HG02885 (cell line): ENCODE measurements around the gene CLASP2.
"Not testable (repeated sequence)": the region's sequence is repeated elsewhere in the genome, so short reads cannot be mapped to it uniquely, and the experiment has no call there.

ENCODE experiments used
- ATAC-seq: cut with Tn5 transposase; IDR thresholded peaks from one replicate; pipeline ENCODE4 v1.9.1; 2021; ENCODE audit warnings: mild to moderate bottlenecking; ENCODE audit not compliant: unreplicated experiment, poor library complexity

The CLASP2 gene

DNA sequence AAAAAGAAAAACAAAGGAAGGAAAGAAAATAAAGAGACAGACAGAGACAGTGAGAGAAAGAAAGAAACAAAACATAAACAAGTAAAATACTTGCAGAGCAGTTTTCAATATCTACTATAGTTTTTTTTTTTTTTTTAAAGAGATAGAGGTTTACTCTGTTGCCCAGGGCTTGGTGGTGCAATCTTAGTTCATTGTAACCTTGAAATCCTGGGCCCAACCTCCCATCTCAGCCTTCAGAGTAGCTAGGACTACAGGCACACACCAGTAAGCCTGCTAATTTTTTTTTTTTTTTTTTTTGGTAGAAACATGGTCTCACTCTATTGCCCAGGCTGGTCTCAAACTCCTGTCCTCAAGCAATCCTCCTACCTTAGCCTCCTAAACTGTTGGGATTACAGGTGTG, 23.1 kb downstream of the CLASP2 start:
- ATAC-seq, result no peak

DNA sequence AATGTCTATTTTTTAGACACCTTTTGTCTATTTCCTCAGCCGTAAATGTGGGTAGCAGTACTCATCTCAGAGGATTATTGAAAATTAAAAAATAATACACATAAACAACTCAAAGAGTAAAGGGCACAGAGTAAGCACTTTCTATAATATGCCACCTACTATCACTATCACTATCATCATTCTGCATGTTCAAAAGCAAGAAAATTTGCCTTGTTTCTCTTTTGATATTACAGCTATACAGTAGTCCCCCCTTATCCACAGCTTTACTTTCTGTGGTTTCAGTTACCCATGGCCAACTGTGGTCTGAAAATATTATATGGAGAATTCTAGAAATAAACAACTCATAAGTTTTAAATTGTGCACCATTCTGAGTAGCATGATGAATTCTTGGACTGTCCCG, 27.7 kb downstream of the CLASP2 start:
- no peak for ATAC-seq

GRCh38 chr3:33687406-33688010, 30.5 kb downstream of the CLASP2 start:
- ATAC-seq, result no peak

DNA sequence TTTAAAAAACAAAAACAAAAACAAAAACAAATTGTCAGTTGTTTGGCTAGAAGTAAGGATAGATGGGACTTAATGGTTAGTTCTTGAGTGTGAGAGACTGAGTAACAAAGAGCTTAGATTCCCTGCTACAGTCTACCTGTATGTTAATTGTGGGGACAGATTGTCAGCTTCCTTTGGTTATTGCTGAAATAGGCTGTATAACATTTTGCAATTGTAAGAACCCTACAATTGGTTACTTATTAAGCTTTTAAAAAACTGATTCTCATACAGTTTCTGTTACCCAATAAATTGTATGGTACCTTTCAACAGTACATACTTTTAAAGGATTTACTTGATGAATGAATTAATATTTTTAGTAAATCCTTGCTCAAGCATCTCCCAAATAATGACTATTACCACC, 35.3 kb downstream of the CLASP2 start:
- ATAC-seq, result no peak

- ATAC-seq, result no peak
Measured at GRCh38 chr3:33681667-33682066, 36.4 kb downstream of the CLASP2 start.

DNA sequence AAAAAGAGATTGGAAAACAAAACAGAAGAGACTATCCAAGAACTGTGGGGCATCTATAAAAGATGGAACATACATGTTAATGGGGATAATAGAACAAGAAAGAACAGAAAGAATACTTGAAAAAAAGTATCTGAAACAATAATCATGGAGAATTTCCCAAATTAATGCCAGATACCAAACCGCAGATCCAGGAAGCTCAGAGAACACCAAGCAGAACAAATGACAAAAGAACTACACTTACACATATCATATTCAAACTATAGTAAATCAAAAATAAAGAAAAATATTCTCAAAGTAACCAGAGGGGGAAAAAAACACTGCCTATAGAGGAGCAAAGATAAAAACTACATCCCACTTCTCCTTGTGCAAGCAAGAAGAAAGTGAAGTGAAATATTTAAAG, 40.0 kb downstream of the CLASP2 start:
- ATAC-seq, result no peak

- ATAC-seq, result not testable (repeated sequence)
Measured at GRCh38 chr3:33673436-33673835, 44.6 kb downstream of the CLASP2 start.

GRCh38 chr3:33668618-33669017, 49.4 kb downstream of the CLASP2 start:
- ATAC-seq, result no peak

DNA sequence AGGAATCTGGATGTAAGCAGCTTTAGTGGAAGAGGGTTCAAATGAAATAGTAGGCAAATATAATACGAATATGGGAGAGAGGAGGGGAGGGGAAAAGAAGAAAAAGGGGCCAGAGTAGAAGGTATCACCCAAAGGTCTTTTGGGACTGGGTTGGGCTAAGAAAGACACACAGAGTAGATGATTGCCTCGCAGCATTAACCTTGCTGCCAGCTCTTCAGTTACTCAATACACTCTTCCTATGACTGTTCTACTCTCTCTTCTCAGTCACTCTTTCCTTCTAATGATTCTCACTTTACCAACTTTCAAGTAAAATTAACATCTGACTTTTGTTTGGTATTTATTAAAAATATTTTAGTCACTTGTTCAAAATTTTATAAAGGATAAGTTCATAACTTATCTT, 52.8 kb downstream of the CLASP2 start:
- ATAC-seq, result no peak

GRCh38 chr3:33664195-33664594, 53.9 kb downstream of the CLASP2 start:
- no peak for ATAC-seq

DNA sequence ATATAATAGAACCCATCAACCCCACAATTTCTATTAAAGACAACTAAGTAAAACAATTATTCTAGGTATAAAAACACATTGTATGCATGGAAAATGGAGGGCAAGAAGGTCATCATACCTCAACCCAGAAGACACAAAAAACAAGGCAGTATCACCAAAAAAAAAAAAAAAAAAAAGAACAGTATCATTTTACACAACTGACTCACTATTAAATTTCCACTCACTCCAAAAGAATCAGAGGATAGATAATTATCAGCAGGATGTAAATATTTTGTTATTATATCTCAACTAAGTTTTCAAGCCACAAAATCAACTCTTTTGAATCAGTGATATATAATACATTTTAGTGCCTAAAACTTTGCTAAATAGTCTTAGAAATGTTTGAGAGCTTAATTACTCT, 55.0 kb downstream of the CLASP2 start:
- no peak for ATAC-seq

- ATAC-seq, result no peak
Measured at GRCh38 chr3:33659856-33660434, 58.1 kb downstream of the CLASP2 start.

GRCh38 chr3:33658991-33659848, 58.8 kb downstream of the CLASP2 start:
- peak; percentile 84 for ATAC-seq

DNA sequence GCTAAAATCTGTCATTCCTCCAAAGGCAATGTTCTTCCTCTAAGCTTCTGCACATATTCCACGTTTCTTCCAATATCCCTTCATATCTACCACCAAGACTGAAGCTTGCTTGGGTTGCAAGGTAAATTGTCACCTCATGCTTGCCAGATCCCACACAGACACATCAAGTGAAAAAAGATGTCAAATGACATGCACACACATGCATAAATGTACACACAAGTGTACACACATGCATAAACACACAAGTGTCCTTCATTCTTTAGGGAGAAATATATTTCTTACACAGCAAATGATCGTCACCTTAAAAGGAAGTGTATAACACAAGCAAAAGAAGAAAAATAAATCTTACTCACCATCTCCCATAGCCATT, 59.4 kb downstream of the CLASP2 start:
- peak; percentile 15 for ATAC-seq

DNA sequence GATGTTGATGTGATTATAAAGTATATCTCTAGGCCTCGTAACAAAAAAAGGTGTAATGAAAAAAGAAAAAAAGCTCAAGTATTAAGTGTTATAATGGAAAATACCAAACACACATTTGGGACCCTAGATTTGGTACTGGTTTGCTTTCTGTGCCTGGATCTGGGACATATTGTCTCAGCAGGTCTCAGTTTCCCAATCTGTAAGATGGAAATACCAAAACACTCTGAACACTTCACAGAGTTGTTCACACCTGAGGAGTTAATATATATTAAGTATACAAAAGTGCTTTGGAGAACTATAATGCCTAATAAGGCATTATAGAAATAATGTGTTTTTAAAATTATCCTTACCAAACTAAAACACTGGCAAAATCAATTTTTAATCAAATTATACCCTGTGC, 60.0 kb downstream of the CLASP2 start:
- ATAC-seq, result no peak

GRCh38 chr3:33652736-33653135, 65.3 kb downstream of the CLASP2 start:
- no peak for ATAC-seq

- not testable (repeated sequence) for ATAC-seq
Measured at GRCh38 chr3:33651101-33651500, 67.0 kb downstream of the CLASP2 start.

DNA sequence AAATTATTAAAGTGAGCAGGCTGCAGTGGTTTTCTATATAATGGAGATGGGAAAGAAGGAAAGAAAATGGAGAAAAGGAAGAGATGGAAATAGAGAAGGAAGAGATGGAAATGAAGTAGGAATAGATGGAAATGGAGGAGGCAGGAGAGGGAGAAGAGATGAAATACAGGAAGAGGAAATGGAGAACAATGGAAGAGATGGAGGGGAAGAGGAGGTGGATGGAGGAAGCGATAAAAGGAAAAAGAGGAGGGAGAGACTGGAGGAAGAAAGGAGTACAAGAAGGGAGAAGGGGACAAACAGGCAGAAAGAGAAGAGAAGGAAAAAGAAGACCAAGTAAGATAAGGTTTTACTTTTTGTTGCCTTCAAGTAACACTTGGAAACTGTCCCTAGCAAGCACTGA, 67.6 kb downstream of the CLASP2 start:
- no peak for ATAC-seq

DNA sequence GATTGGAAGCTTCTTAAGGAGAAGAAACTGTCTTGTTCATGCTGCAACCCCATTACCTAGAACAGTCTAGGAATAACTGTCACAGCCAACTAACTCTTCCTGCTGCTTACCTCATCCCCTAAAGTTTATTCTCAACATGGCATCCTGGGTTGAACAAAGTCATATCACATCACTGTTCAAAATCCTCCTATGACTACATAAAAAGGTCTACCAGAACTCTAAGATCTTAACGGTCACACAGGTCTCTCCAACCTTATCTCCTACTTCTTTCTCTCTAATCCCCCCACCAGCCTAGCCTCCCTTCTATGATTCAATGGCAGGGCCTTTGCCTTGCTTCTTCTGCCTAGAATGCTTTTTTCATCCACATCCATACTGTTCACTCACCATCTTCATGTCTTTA, 69.3 kb downstream of the CLASP2 start:
- ATAC-seq, result no peak

DNA sequence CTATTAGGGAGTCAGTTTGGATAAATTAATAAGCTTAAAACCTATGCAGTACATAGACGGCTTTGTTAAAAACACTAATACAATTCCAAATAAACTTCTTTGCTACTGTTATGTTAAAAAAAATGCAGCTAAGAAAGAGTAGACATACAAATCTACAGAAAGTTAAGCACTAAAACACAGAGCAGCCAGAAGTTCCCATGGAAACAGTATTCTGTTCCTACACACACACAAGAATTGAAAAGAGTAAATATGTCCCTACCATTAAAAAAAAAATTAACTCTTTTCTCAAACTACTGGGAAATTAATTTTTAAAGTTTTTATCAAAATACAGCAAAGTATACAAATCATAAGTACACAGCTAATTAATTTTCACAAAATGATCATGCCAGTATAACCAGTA, 71.6 kb downstream of the CLASP2 start:
- ATAC-seq, result no peak

GRCh38 chr3:33645060-33645647, 72.9 kb downstream of the CLASP2 start:
- no peak for ATAC-seq
